OCI-M2 (cell line): Measurements from ENCODE around the gene ZNF384.

ENCODE experiments used
- DNase-seq: peaks from one replicate; lab custom pipeline; 2025; ENCODE audit not compliant: unreplicated experiment; lab: John Stamatoyannopoulos, UW

The ZNF384 gene

GRCh38 chr12:6699259-6699988, 10.2 kb upstream of the ZNF384 start:
- no peak for DNase-seq

- DNase-seq, result no peak
Measured at GRCh38 chr12:6698352-6699046, 9.3 kb upstream of the ZNF384 start.

GRCh38 chr12:6697584-6698351, 8.6 kb upstream of the ZNF384 start:
- DNase-seq, result no peak

- DNase-seq, result no peak
Measured at GRCh38 chr12:6696690-6697583, 7.8 kb upstream of the ZNF384 start.

- no peak for DNase-seq
Measured at GRCh38 chr12:6695313-6696045, 6.3 kb upstream of the ZNF384 start.

GRCh38 chr12:6694701-6695100, 5.5 kb upstream of the ZNF384 start:
- no peak for DNase-seq

GRCh38 chr12:6693832-6694355, 4.7 kb upstream of the ZNF384 start:
- DNase-seq, result no peak

- DNase-seq, result no peak
Measured at GRCh38 chr12:6692888-6693287, 3.7 kb upstream of the ZNF384 start.

- DNase-seq, result no peak
Measured at GRCh38 chr12:6691473-6691872, 2.3 kb upstream of the ZNF384 start.

- no peak for DNase-seq
Measured at GRCh38 chr12:6688543-6688998, 604 bp downstream of the ZNF384 start.

- no peak for DNase-seq
Measured at GRCh38 chr12:6685814-6686213, 3.4 kb downstream of the ZNF384 start.

GRCh38 chr12:6684609-6685008, 4.6 kb downstream of the ZNF384 start:
- DNase-seq, result no peak

GRCh38 chr12:6676962-6677361, 12.2 kb downstream of the ZNF384 start:
- DNase-seq, result no peak

- DNase-seq, result no peak
Measured at GRCh38 chr12:6672143-6672542, 17.0 kb downstream of the ZNF384 start.

- DNase-seq, result no peak
Measured at GRCh38 chr12:6667559-6668210, 21.5 kb downstream of the ZNF384 start.

GRCh38 chr12:6666211-6666610, 23.0 kb downstream of the ZNF384 start:
- no peak for DNase-seq

GRCh38 chr12:6664902-6665301, 24.3 kb downstream of the ZNF384 start:
- DNase-seq, result no peak

GRCh38 chr12:6662906-6663742, 26.1 kb downstream of the ZNF384 start, which contains the start of gene ING4:
Gene ING4, minus strand, starts transcription at chr12:6663119. Its CDS starts 18 bp downstream, at chr12:6663101.
- peak; percentile 94 for DNase-seq

- DNase-seq, result no peak
Measured at GRCh38 chr12:6662602-6662905, 26.6 kb downstream of the ZNF384 start.
